OCI-LY3 (cell line): ENCODE data around the gene PTGER2.

Source experiments
- H2AFZ ChIP-seq: fragments of 200-600, 300-600 bp; shearing (Covaris generic); 2 replicates; pipeline ENCODE4 v1.6.0; 2014; ENCODE audit warnings: antibody characterized with exemption, low read depth, low read length
- H3K27ac ChIP-seq: fragments of 200-600, 300-600 bp; sonication (generic); 2 replicates; pipeline ENCODE4 v1.5.1; 2014; ENCODE audit warnings: mild to moderate bottlenecking, low read length, moderate library complexity, mixed read lengths
- H3K27me3 ChIP-seq: fragments of 200-600, 300-600 bp; sonication (generic); 2 replicates; pipeline ENCODE4 v1.6.1; 2014; ENCODE audit warnings: low read depth, low read length, mixed read lengths
- H3K36me3 ChIP-seq: fragments of 200-600, 300-600 bp; sonication (generic); replicated peaks from 2 replicates; pipeline ENCODE3; 2014; ENCODE audit warnings: low read depth, low read length, mixed read lengths
- H3K4me1 ChIP-seq: fragments of 300-600, 200-600 bp; sonication (generic); 2 replicates; pipeline ENCODE4 v1.6.1; 2014; ENCODE audit warnings: low read length, mixed read lengths
- H3K4me2 ChIP-seq: fragments of 200-600, 300-600 bp; sonication (generic); 2 replicates; pipeline ENCODE4 v1.6.1; 2014; ENCODE audit warnings: low read length, mixed read lengths
- H3K4me3 ChIP-seq: fragments of 300-600, 200-600 bp; sonication (generic); 2 replicates; pipeline ENCODE4 v1.5.1; 2014; ENCODE audit warnings: antibody characterized with exemption, mild to moderate bottlenecking, low read length, moderate library complexity
- H3K79me2 ChIP-seq: fragments of 300-600, 200-600 bp; shearing (Covaris generic); 2 replicates; pipeline ENCODE4 v1.6.1; 2014; ENCODE audit warnings: mild to moderate bottlenecking, low read length, mixed read lengths
- H3K9ac ChIP-seq: fragments of 300-600, 200-600 bp; shearing (Covaris generic); 2 replicates; pipeline ENCODE4 v1.6.0; 2014; ENCODE audit warnings: mild to moderate bottlenecking, low read length, moderate library complexity
- H3K9me3 ChIP-seq: fragments of 200-600, 300-600 bp; shearing (Covaris generic); 2 replicates; pipeline ENCODE4 v1.6.1; 2014; ENCODE audit warnings: low read length, mixed read lengths; ENCODE audit not compliant: insufficient read depth
- H4K20me1 ChIP-seq: fragments of 200-600, 300-600 bp; sonication (generic); 2 replicates; pipeline ENCODE4 v1.6.1; 2016; ENCODE audit warnings: low read length, mixed read lengths; ENCODE audit not compliant: insufficient read depth
- CTCF ChIP-seq: fragments of 200-600, 300-600 bp; sonication (generic); IDR thresholded peaks from 2 replicates; pipeline ENCODE4 v1.5.1; 2014; ENCODE audit warnings: antibody characterized with exemption, low read length, low read depth
- EZH2phosphoT487 ChIP-seq: fragments of 200-600 bp; shearing (Covaris generic); IDR thresholded peaks from 2 replicates; pipeline ENCODE4 v1.6.1; 2018; ENCODE audit warnings: antibody characterized with exemption, mixed run types, low read depth

Gene PTGER2

GRCh38 chr14:52296378-52296777 is 17.7 kb upstream of the PTGER2 start:
- no peak overlapping the region for H2AFZ ChIP-seq
- no peaks in the 10 kb centered on the region for H3K36me3 ChIP-seq
- H3K9me3 ChIP-seq = no peaks in the 10 kb centered on the region
- H3K4me2 ChIP-seq = no peak overlapping the region
- H3K4me3 ChIP-seq = no peak overlapping the region
- TF ChIP-seq CTCF (no peak), EZH2phosphoT487 (no peak)
- H4K20me1 ChIP-seq = no peaks in the 10 kb centered on the region
- 0 out of 2 replicates have a peak, but pooled peaks cover 3% of the 10 kb centered on the region for H3K4me1 ChIP-seq
- H3K27ac ChIP-seq = no peak overlapping the region
- H3K27me3 ChIP-seq = peaks cover 22% of the 10 kb centered on the region
- no peak overlapping the region for H3K9ac ChIP-seq
- H3K79me2 ChIP-seq = no peaks in the 10 kb centered on the region

DNA sequence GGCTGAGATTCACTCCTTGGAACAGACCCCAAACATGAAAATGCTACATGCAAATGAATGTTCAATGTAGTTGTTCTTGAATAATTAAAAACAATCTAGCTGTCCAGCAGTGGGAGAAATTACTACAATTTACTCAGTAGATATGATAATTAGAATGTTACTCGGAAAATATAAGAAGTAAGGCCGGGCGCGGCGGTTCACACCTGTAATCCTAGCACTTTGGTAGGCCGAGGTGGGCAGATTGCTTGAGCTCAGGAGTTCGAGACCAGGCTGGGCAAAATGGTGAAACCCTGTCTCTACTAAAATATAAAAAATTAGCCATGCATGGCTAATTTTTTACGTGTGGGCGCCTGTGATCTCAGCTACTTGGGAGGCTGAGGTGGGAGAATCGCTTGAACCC is 15.3 kb upstream of the PTGER2 start:
- Histone ChIP-seq H4K20me1 (no peaks in the 10 kb centered on the region), H3K36me3 (no peaks in the 10 kb centered on the region), H3K4me3 (no peak overlapping the region), H3K4me2 (no peak overlapping the region), H3K27ac (no peak overlapping the region), H3K9ac (no peak overlapping the region), H3K9me3 (no peaks in the 10 kb centered on the region), H3K27me3 (peaks cover 32% of the 10 kb centered on the region), H3K4me1 (0 out of 2 replicates have a peak, but pooled peaks cover 3% of the 10 kb centered on the region), H2AFZ (no peak overlapping the region), H3K79me2 (no peaks in the 10 kb centered on the region)
- TF ChIP-seq CTCF (no peak), EZH2phosphoT487 (no peak)

GRCh38 chr14:52299692-52300278 is 14.3 kb upstream of the PTGER2 start:
- Histone ChIP-seq H3K9me3 (no peaks in the 10 kb centered on the region), H3K4me3 (no peak overlapping the region), H4K20me1 (no peaks in the 10 kb centered on the region), H3K36me3 (no peaks in the 10 kb centered on the region), H3K27ac (no peak overlapping the region), H2AFZ (no peak overlapping the region), H3K79me2 (no peaks in the 10 kb centered on the region), H3K4me1 (0 out of 2 replicates have a peak, but pooled peaks cover 3% of the 10 kb centered on the region), H3K9ac (no peak overlapping the region), H3K27me3 (peaks cover 42% of the 10 kb centered on the region), H3K4me2 (no peak overlapping the region)
- TF ChIP-seq EZH2phosphoT487 = no peak
- TF ChIP-seq CTCF = peak; percentile 76

- no peaks in the 10 kb centered on the region for H4K20me1 ChIP-seq
- H3K4me1 ChIP-seq = 0 out of 2 replicates have a peak, but pooled peaks cover 3% of the 10 kb centered on the region
- H3K4me2 ChIP-seq = no peak overlapping the region
- H3K79me2 ChIP-seq = no peaks in the 10 kb centered on the region
- H3K9ac ChIP-seq = no peak overlapping the region
- H2AFZ ChIP-seq = no peak overlapping the region
- H3K36me3 ChIP-seq = no peaks in the 10 kb centered on the region
- H3K27ac ChIP-seq = no peak overlapping the region
- no peak overlapping the region for H3K4me3 ChIP-seq
- TF ChIP-seq EZH2phosphoT487 (no peak), CTCF (no peak)
- H3K9me3 ChIP-seq = no peaks in the 10 kb centered on the region
- H3K27me3 ChIP-seq = peaks cover 53% of the 10 kb centered on the region
Measured at GRCh38 chr14:52303236-52303635, 10.9 kb upstream of the PTGER2 start.
